IMR-90 (cell line): ENCODE data around the gene HOXA5. TPM values are rescaled to one million over a fixed set of nuclear protein-coding genes. Genes with fewer than 3 reads are reported as not detected.

ENCODE experiments used
- ATAC-seq: fragments of 200-7000 bp; cut with Tn5 transposase; 2 replicates; pipeline ENCODE4 v1.9.1; 2020; ENCODE audit warnings: low read depth, mild to moderate bottlenecking, moderate library complexity
- BruUV-seq: library from RNA; stranded (reverse); fragments of 400-500 nt; replicated peaks from 2 replicates; lab custom pipeline; 2021; lab: Mats Ljungman, UMichigan
- CTCF ChIA-PET: fragments of 300-600 bp; formaldehyde crosslinking; extraction: SDS; loops from one replicate; lab custom pipeline; 2021; ENCODE audit warnings: antibody characterized with exemption; lab: Yijun Ruan, JAX
- POLR2A ChIA-PET: fragments of 300-600 bp; sonication (Branson Sonifier 250); formaldehyde crosslinking; loops from one replicate; lab custom pipeline; 2022; ENCODE audit warnings: antibody characterized with exemption; ENCODE audit not compliant: unreplicated experiment; lab: Charles Lee
- DNase-seq: peaks from one replicate; pipeline ENCODE4 v3.0.0; 2013
- H2AFZ ChIP-seq: replicated peaks from 2 replicates; pipeline ENCODE3; 2013; ENCODE audit warnings: low read length, mild to moderate bottlenecking; ENCODE audit not compliant: poor library complexity
- H2AK5ac ChIP-seq: 2 replicates; pipeline ENCODE4 v1.6.1; 2013; ENCODE audit warnings: low read depth, low read length, inconsistent platforms
- H2AK9ac ChIP-seq: replicated peaks from 2 replicates; pipeline ENCODE3; 2013; ENCODE audit warnings: mild to moderate bottlenecking, low read depth, low read length, moderate library complexity; ENCODE audit not compliant: poor library complexity
- H2BK120ac ChIP-seq: 2 replicates; pipeline ENCODE4 v1.6.1; 2013; ENCODE audit warnings: low read depth, low read length, inconsistent platforms
- H2BK15ac ChIP-seq: 3 replicates; pipeline ENCODE4 v1.6.1; 2013; ENCODE audit warnings: low read depth, low read length, inconsistent platforms
- H2BK20ac ChIP-seq: 2 replicates; pipeline ENCODE4 v1.6.1; 2013; ENCODE audit warnings: low read depth, mild to moderate bottlenecking, inconsistent platforms, low read length, moderate library complexity
- H2BK5ac ChIP-seq: 2 replicates; pipeline ENCODE4 v1.6.1; 2013; ENCODE audit warnings: mild to moderate bottlenecking, low read depth, low read length, inconsistent platforms; ENCODE audit not compliant: poor library complexity, severe bottlenecking
- H3K14ac ChIP-seq: replicated peaks from 2 replicates; pipeline ENCODE4 v1.6.1; 2013; ENCODE audit warnings: low read depth, low read length, inconsistent platforms
- H3K18ac ChIP-seq: 2 replicates; pipeline ENCODE4 v1.6.1; 2013; ENCODE audit warnings: low read depth, low read length, control low read depth
- H3K23ac ChIP-seq: 2 replicates; pipeline ENCODE4 v1.6.1; 2013; ENCODE audit warnings: low read depth, low read length, inconsistent platforms
- H3K27ac ChIP-seq: 2 replicates; pipeline ENCODE4 v1.5.1; 2013; ENCODE audit warnings: mild to moderate bottlenecking, control low read depth, low read length; ENCODE audit not compliant: insufficient read depth
- H3K27me3 ChIP-seq: 2 replicates; pipeline ENCODE4 v1.6.1; 2013; ENCODE audit warnings: low read length; ENCODE audit not compliant: control insufficient read depth, insufficient read depth
- H3K36me3 ChIP-seq: 2 replicates; pipeline ENCODE4 v1.6.1; 2013; ENCODE audit warnings: low read length, mixed read lengths; ENCODE audit not compliant: control insufficient read depth, insufficient read depth
- H3K4ac ChIP-seq: 2 replicates; pipeline ENCODE4 v1.6.1; 2013; ENCODE audit warnings: low read depth, low read length, inconsistent platforms
- H3K4me1 ChIP-seq: 2 replicates; pipeline ENCODE4 v1.6.1; 2013; ENCODE audit warnings: low read length, mixed read lengths; ENCODE audit not compliant: control insufficient read depth, insufficient read depth
- H3K4me2 ChIP-seq: 2 replicates; pipeline ENCODE4 v1.6.1; 2013; ENCODE audit warnings: low read depth, mild to moderate bottlenecking, control low read depth, low read length, moderate library complexity
- H3K4me3 ChIP-seq: 2 replicates; pipeline ENCODE4 v1.5.1; 2013; ENCODE audit warnings: low read depth, mild to moderate bottlenecking, control low read depth, low read length, moderate library complexity; ENCODE audit not compliant: insufficient read depth
- H3K56ac ChIP-seq: 2 replicates; pipeline ENCODE4 v1.6.1; 2013; ENCODE audit warnings: low read length, inconsistent platforms; ENCODE audit not compliant: insufficient read depth; ENCODE audit errors: extremely low read depth
- H3K79me1 ChIP-seq, 2 experiments: 2 replicates each; pipeline ENCODE4 v1.6.1; 2013; ENCODE audit warnings: low read length in 2 of 2, inconsistent platforms in 1 of 2, low read depth in 1 of 2
- H3K9ac ChIP-seq: 2 replicates; pipeline ENCODE4 v1.6.1; 2013; ENCODE audit warnings: low read depth, low read length, control low read depth
- H3K9me1 ChIP-seq: 2 replicates; pipeline ENCODE4 v1.6.1; 2013; ENCODE audit warnings: low read length, inconsistent platforms; ENCODE audit not compliant: insufficient read depth
- H3K9me3 ChIP-seq: 2 replicates; pipeline ENCODE4 v1.6.1; 2013; ENCODE audit warnings: low read length; ENCODE audit not compliant: control insufficient read depth, insufficient read depth
- H4K20me1 ChIP-seq: 2 replicates; pipeline ENCODE4 v1.6.1; 2013; ENCODE audit warnings: low read length, inconsistent platforms; ENCODE audit not compliant: insufficient read depth
- H4K5ac ChIP-seq: 2 replicates; pipeline ENCODE4 v1.6.1; 2013; ENCODE audit warnings: mild to moderate bottlenecking, low read depth, low read length, control low read depth
- H4K8ac ChIP-seq, 2 experiments: 2 replicates each; pipeline ENCODE4 v1.6.1; 2013; ENCODE audit warnings: low read depth in 2 of 2, low read length in 2 of 2, control low read depth in 1 of 2, inconsistent platforms in 1 of 2
- H4K91ac ChIP-seq: 2 replicates; pipeline ENCODE4 v1.6.1; 2013; ENCODE audit warnings: low read depth, low read length, inconsistent platforms; ENCODE audit not compliant: insufficient read depth
- CEBPB ChIP-seq: IDR thresholded peaks from 2 replicates; pipeline ENCODE4 v1.6.1; 2012; ENCODE audit warnings: low read depth, low read length, improper control_type of control experiment
- CTCF ChIP-seq: conservative IDR thresholded peaks from 2 replicates; pipeline ENCODE4 v1.5.1; 2012; ENCODE audit warnings: mild to moderate bottlenecking, low read depth, low read length, improper control_type of control experiment
- MAZ ChIP-seq: IDR thresholded peaks from 2 replicates; pipeline ENCODE4 v1.6.1; 2012; ENCODE audit warnings: low read depth, mild to moderate bottlenecking, low read length, improper control_type of control experiment, moderate library complexity, borderline replicate concordance
- MXI1 ChIP-seq: IDR thresholded peaks from 2 replicates; pipeline ENCODE4 v1.6.1; 2012; ENCODE audit warnings: low read depth, mild to moderate bottlenecking, low read length, moderate library complexity, borderline replicate concordance
- RAD21 ChIP-seq: IDR thresholded peaks from 2 replicates; pipeline ENCODE4 v1.6.1; 2012; ENCODE audit warnings: low read length, improper control_type of control experiment
- USF2 ChIP-seq: fragments of 150-350 bp; IDR thresholded peaks from 2 replicates; pipeline ENCODE4 v1.6.1; 2017; ENCODE audit warnings: mild to moderate bottlenecking, antibody characterized with exemption, low read length, low read depth
- WGBS, 2 experiments: methylation state at CpG; one replicate each; pipeline versions ENCODE4 v1.1.5 to v1.1.7; 2013; ENCODE audit warnings: missing lambda C conversion rate in 2 of 2; ENCODE audit not compliant: insufficient read length in 1 of 2; ENCODE audit errors: extremely low coverage in 2 of 2; 5-methylcytosine and 5-hydroxymethylcytosine counted together
- dilution Hi-C: fragments of 300-500 bp; cut with HindIII; formaldehyde crosslinking; loops from one replicate; pipeline ENCODE4 v1.14.3; 2018; ENCODE audit warnings: low sequenced_read_pairs; ENCODE audit not compliant: unreplicated experiment
- in situ Hi-C: fragments of 300-500 bp; cut with MboI; formaldehyde crosslinking; loops from 3 replicates; pipeline ENCODE4 v1.14.3; 2019; ENCODE audit warnings: low sequenced_read_pairs, inconsistent platforms, mixed read lengths
- intact Hi-C: fragments of 100-400 bp; cut with micrococcal nuclease; formaldehyde crosslinking; loops from 2 replicates; pipeline ENCODE4 v1.10.0; 2022
- polyA plus RNA-seq, 3 experiments: library from polyadenylated mRNA; depleted of rRNA; stranded (reverse); fragments of >200 nt; gene quantifications; 2 replicates each; pipeline ENCODE4 v1.2.3, GENCODE V29; 2012; ENCODE audit warnings: low replicate concordance in 1 of 3
- total RNA-seq: library from RNA; depleted of rRNA; stranded (reverse); fragments of >200 nt; gene quantifications from 2 replicates; pipeline ENCODE4 v1.2.3, GENCODE V29; 2012

Gene HOXA5
- total and polyA plus RNA-seq, 2 of the 4 experiments (the other 2 are of a cell fraction) = 19.9 to 29.4 TPM

GRCh38 chr7:27167916-27168264 is 24.4 kb upstream of the HOXA5 start:
- no peak overlapping the region for H2AK5ac ChIP-seq
- no peak overlapping the region for H3K18ac ChIP-seq
- no peak overlapping the region for H2AK9ac ChIP-seq
- no peak overlapping the region for H3K9ac ChIP-seq
- no peak overlapping the region for H3K4me2 ChIP-seq
- CTCF ChIA-PET = interaction anchor here (0.6 to 0.7 kb wide), 3 partner anchors 11 to 486 kb away, joined by 3 to 4 read pairs (median 3); no protein-coding TSS in a partner anchor
- peaks cover 13% of the 10 kb centered on the region; the same call in 1 of the 2 replicates for H4K20me1 ChIP-seq
- no peak overlapping the region for H2AFZ ChIP-seq
- H4K91ac ChIP-seq = no peak overlapping the region
- TF ChIP-seq USF2 (no peak), MXI1 (no peak), CEBPB (no peak), CTCF (no peak), MAZ (no peak), RAD21 (no peak)
- WGBS, 2 experiments = 60% methylated on average over 1 of the region's 4 CpGs; no CpG with 5 or more reads in 1 of the 2 experiments
- no peaks in the 10 kb centered on the region for H3K4me1 ChIP-seq
- H3K79me1 ChIP-seq = no peaks in the 10 kb centered on the region
- no peak overlapping the region for H2BK120ac ChIP-seq
- no peak overlapping the region for H3K4ac ChIP-seq
- peaks cover 91% of the 10 kb centered on the region for H3K27me3 ChIP-seq
- no peak overlapping the region for H4K8ac ChIP-seq
- dilution Hi-C loops (no loop called here), intact Hi-C loops (loop anchor here (10.0 kb wide), 1 partner anchor 1913 kb away; no protein-coding TSS in a partner anchor), in situ Hi-C loops (no loop called here)
- no TSS peak for BruUV-seq
- no peak overlapping the region for H2BK20ac ChIP-seq
- no peak for DNase-seq
- no peak overlapping the region for H3K4me3 ChIP-seq
- peaks cover 27% of the 10 kb centered on the region for H3K9me3 ChIP-seq
- H2BK15ac ChIP-seq = no peak overlapping the region
- no peak overlapping the region for H2BK5ac ChIP-seq
- H3K56ac ChIP-seq = no peak overlapping the region
- no peak for ATAC-seq
- H3K27ac ChIP-seq = no peak overlapping the region
- H3K14ac ChIP-seq = no peak overlapping the region
- POLR2A ChIA-PET = no interaction called here
- no peaks in the 10 kb centered on the region for H3K9me1 ChIP-seq
- H4K5ac ChIP-seq = no peak overlapping the region
- H3K23ac ChIP-seq = no peak overlapping the region
- no peaks in the 10 kb centered on the region for H3K36me3 ChIP-seq
